ENCODE measurements around the gene CD19.
"Not testable (repeated sequence)": the region's sequence is repeated elsewhere in the genome, so short reads cannot be mapped to it uniquely, and the experiment has no call there.

CD19 gene

DNA sequence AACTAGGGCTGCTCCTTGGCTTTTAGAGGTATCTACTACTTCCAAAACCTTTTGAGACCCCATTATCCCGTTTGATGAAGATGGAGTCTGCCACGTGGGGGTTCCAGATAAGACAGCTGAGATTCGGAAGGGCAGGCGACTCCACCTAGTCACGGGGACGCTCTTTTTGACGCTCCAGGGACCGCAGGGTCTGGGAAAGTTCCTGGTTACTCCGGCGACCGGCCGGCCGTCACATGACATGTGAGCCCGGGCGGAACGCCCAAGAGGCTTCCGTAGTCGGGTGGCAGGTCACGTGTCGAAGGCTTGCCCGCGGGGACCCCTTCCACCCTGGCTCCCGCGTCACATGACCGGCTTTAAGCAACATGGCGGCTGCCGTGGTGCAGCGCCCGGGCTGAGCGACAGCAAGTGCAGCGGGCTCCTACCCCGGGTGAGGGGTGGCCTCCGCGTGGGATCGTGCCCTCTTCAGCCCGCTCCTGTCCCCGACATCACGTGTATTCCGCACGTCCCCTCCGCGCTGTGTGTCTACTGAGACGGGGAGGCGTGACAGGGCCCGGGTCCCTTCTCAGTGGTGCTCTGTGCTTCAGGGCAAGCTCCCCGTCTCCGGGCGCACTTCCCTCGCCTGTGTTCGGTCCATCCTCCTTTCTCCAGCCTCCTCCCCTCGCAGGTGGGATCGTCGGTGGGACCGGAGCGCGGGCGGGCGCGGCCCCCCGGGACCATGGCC is 42.8 kb downstream of the CD19 start, which contains the start of gene SPNS1:
SPNS1 (plus strand) TSS at position 342 of the 721 bp plus-strand sequence; CDS start at position 716, 374 bp downstream.
- peak within 1 kb of the TSS; percentile 94 for H3K4me3 ChIP-seq (ENCODE audit: control insufficient read depth, low read depth, low read length)
- TF ChIP-seq, protein P1, sequence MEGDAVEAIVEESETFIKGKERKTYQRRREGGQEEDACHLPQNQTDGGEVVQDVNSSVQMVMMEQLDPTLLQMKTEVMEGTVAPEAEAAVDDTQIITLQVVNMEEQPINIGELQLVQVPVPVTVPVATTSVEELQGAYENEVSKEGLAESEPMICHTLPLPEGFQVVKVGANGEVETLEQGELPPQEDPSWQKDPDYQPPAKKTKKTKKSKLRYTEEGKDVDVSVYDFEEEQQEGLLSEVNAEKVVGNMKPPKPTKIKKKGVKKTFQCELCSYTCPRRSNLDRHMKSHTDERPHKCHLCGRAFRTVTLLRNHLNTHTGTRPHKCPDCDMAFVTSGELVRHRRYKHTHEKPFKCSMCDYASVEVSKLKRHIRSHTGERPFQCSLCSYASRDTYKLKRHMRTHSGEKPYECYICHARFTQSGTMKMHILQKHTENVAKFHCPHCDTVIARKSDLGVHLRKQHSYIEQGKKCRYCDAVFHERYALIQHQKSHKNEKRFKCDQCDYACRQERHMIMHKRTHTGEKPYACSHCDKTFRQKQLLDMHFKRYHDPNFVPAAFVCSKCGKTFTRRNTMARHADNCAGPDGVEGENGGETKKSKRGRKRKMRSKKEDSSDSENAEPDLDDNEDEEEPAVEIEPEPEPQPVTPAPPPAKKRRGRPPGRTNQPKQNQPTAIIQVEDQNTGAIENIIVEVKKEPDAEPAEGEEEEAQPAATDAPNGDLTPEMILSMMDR (IDR thresholded peaks at IDR 0.05; ENCODE audit: control insufficient read depth, insufficient read depth, low read depth, low read length, missing control alignments): no peak
- DNase-seq (ENCODE audit: low read depth): peak; percentile 80

DNA sequence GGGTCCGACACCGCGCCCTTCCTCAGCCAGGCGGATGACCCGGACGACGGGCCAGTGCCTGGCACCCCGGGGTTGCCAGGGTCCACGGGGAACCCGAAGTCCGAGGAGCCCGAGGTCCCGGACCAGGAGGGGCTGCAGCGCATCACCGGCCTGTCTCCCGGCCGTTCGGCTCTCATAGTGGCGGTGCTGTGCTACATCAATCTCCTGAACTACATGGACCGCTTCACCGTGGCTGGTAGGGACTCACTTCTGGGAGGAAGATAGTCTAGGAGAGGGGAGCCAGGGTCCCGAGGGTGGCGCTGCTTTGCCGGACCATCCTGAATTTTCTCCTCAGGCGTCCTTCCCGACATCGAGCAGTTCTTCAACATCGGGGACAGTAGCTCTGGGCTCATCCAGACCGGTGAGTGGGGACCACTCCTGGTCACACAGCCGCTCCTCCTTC is 43.4 kb downstream of the CD19 start:
- H3K4me3 ChIP-seq (ENCODE audit: control insufficient read depth, low read depth, low read length): peak overlapping the region; percentile 94
- TF ChIP-seq, protein P1 (IDR thresholded peaks at IDR 0.05; ENCODE audit: control insufficient read depth, insufficient read depth, low read depth, low read length, missing control alignments): no peak
- no peak for DNase-seq (ENCODE audit: low read depth)

DNA sequence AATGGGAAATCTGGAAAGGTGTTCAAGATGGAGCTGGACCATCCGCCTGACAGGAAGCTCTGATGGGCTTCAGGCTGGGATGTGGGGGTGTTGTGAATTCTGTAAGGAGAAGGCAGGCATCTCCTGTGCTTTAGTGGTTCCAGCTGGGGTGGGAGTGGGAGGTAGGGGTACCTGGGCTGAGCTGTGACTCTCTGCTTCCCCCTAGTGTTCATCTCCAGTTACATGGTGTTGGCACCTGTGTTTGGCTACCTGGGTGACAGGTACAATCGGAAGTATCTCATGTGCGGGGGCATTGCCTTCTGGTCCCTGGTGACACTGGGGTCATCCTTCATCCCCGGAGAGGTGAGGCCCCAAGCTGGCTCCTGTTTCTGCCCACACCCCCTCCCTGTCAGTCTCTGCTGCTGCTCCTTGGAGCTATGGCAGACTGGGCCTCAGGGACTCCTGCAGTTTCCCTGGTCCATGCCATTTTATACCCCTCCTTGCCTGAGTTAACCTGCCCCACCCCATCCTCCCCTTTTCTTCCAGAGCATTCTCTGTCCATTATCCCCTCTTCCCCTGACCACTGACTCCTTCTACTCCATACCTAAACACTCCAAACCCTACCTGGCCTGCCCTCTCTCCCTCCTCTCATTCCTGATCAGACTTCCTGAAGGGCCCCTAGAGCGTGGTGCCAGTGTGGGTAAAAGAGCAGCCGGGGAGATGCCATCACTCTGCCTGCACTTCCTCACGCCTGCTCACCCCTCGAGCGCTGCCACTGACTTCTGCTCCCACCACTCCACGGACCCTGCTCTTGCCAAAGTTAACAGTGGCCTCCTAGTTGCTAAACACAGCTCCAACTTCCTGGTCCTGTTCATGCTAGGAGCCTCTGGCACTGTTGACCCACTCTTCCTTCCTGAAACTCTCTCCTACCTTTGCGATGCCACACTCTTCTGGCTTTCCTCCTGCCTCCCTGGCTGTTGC is 46.2 kb downstream of the CD19 start:
- no peak overlapping the region for H3K4me3 ChIP-seq (ENCODE audit: control insufficient read depth, low read depth, low read length)
- DNase-seq (ENCODE audit: low read depth): no peak
- TF ChIP-seq, protein P1 (IDR thresholded peaks at IDR 0.05; ENCODE audit: control insufficient read depth, insufficient read depth, low read depth, low read length, missing control alignments): peak; percentile 24

DNA sequence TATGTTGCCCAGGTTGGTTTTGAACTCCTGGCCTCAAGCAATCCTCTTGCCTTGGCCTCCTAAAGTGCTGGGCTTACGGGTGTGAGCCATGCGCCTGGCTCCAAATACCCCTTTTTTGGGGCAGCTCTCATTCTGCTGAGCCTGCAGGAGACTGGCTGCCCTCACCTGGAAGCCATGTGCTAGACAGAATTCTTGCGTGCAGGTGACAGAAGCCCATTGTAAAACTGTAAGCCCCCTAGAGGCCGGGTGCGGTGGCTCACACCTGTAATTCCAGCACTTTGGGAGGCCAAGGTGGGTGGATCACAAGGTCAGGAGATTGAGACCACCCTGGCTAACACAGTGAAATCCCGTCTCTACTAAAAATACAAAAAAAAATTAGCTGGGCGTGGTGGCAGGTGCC is 48.6 kb downstream of the CD19 start:
- not testable (repeated sequence) for H3K4me3 ChIP-seq (ENCODE audit: control insufficient read depth, low read depth, low read length); DNase-seq (ENCODE audit: low read depth)

DNA sequence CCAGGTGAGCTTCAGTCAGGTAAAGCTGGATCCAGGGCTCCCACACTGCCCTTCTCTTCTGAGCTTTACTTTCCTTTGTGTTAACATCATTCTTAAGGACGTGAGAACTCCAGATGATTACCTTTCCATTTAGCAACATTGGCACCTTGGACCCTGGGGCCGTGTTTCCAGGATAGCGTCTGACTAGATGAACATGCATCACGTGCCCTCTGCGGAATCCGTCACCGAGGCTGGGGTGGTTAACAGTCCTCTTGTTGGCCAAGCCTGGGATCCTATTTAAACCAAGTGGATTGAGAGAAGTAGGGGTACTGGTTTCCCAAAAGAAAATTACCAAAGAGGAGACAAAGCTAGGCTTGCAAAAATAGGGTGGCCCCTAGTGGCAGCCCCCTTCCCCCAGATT is 49.2 kb downstream of the CD19 start:
- no peak for DNase-seq (ENCODE audit: low read depth)
- TF ChIP-seq, protein P1 (IDR thresholded peaks at IDR 0.05; ENCODE audit: control insufficient read depth, insufficient read depth, low read depth, low read length, missing control alignments): no peak

DNA sequence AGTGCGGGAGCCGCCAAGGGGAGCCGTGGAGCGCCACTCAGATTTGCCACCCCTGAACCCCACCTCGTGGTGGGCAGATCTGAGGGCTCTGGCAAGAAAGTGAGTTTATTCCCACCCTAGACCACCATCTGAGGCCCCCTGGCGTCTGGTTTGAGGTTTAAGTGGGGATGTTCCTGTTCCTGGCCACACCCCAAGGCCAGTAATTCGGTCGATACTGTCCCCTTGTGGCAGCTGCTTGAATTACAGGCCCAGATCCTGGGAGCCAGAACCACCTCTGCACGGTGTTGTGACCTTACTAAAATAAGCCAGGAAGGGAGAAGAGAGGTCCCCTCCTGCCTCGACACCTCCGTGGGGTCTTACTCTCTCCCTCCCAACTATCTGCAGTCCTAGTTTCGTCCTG is 49.7 kb downstream of the CD19 start:
- TF ChIP-seq, protein P1 (IDR thresholded peaks at IDR 0.05; ENCODE audit: control insufficient read depth, insufficient read depth, low read depth, low read length, missing control alignments): peak; percentile 65
- DNase-seq (ENCODE audit: low read depth): no peak

More for the DNA sequence above, 49.2 kb downstream of the CD19 start:
- H3K4me3 ChIP-seq (ENCODE audit: control insufficient read depth, low read depth, low read length): no peak overlapping the region

More for the DNA sequence above, 49.7 kb downstream of the CD19 start:
- no peak overlapping the region for H3K4me3 ChIP-seq (ENCODE audit: control insufficient read depth, low read depth, low read length)

Measured in AG09309 (cell line).